TTC549 (cell line): ENCODE data around the gene CA10.

ENCODE experiments used
- FAIRE-seq: peaks from 2 replicates; lab custom pipeline; 2012; peaks lifted over from hg19 to GRCh38; lab: Jason Lieb, UNC

Gene CA10

DNA sequence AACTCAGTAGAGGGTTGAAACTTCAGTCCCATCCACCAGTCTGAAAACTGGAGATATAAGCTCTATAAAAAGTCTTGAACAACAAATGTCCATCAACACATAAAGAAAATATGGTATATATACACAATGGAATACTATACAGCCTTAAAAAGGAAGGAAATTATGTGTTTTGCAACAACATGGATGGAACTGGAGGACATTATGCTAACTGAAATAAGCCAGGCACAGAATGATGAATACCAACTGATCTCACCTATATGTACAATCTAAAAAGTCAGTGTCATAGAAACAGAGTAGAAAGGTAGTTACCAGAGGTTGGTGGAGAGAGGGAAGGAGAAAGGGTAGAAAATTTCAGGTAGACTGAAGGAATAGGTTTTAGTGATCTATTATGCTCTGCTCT is 438.1 kb downstream of the CA10 start:
- no peak for FAIRE-seq

DNA sequence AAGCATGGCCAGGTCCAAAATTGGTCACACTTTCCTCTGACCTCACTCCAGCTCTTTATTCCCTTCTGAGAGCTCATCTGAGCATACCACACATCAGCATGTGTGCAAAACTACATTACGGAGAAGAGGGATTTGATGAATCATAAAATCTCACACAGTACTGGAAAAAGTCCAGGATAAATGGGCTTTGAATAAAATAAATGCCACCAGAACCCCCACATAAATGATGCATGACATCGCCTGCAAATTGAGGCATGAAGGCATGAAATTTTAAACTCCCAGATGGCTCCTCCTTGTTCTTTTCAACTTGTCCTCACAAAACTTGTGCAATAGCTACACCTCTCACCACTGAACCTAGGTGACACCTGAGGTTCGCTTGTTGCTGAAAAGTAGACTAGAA is 439.5 kb downstream of the CA10 start:
- FAIRE-seq, result no peak

- FAIRE-seq, result no peak
These were observed 446.9 kb downstream of the CA10 start for GRCh38 chr17:51711581-51711980.

- FAIRE-seq, result no peak
These were observed 447.9 kb downstream of the CA10 start for GRCh38 chr17:51710634-51710979.

- no peak for FAIRE-seq
These were observed 448.6 kb downstream of the CA10 start for GRCh38 chr17:51709694-51710633.

DNA sequence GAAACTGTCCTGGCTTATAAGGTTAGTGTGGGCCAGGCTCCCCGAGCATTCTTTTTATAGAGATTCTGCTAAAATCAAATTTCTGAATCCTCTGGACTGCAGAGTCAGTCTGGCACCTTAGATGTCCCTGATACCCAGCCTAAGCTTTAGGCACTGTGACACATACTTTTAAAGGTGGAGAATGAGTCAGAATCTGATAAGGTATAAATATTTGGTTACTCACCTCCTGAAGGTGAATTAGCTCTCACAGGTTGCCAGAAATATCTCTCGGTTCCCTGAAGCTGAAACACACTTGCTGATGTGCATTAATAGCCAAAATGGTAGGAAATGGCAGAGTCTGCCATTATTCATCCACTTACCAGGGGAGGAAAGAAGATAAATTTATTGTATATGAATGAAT is 451.3 kb downstream of the CA10 start:
- no peak for FAIRE-seq

DNA sequence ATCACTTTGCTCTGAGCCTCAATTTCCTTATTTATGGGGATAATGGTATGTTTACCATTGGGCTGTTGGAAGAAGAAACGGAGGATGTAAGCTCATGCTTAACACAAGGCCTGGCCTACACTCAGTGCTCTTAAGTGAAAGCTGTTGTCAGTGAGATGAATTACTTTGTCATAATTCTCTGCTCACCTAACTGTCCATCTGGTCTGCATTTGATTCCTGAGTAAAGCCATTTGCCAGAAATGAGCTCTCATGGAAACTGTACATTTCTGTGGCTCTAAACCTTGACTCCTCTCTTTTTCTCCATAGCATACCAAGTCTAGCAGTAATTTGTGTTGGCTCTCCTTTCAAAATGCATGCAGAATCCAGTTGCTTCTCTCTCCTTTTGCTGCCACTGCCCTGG is 452.4 kb downstream of the CA10 start:
- FAIRE-seq, result no peak

DNA sequence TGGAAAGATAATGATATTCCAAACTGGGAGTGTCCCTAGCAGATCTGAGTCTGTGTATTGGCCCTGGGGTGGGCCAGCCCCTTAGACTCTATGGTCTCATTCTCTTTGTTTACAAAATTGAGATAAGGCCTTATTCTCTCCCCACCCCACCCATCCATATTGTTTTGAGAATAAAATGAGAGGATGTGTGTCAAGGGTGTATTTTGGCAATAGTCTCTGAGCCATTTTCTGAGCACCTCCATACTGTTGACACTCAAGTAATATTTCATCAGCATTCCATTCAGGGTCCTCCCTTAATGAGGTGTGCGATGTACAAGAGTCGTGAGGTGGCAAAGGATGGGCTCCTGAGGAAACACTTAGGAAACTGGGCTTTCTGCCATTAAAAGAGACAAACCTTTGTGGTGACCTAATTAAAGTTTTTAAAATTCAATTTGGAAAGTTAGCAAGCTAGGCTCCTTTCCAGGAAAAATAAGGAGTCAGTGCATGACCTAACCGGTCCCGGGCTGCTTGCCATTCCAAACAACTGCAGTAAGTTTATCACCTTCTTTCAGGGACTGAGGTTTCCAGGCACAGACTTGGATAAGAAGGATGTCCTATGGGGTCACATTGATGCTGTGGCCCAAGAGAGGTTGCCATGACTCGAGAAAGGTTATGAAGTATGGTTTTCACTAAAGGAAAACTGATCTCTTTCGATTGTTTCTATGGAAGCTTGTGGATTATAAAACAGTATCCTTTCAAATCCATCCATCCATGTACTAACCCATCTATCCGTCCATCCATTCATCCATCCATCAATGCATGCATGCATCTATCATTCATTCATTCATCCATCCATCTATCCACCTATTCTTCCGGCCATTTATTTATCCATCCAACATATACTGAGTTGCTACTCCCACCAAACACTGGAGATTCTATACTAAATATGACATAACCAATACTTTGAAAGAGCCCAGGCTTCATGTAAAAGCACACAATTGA is 454.9 kb downstream of the CA10 start:
- no peak for FAIRE-seq

- FAIRE-seq, result no peak
These were observed 455.6 kb downstream of the CA10 start for GRCh38 chr17:51702963-51703360.

- FAIRE-seq, result no peak
These were observed 457.0 kb downstream of the CA10 start for GRCh38 chr17:51701501-51701900.

- FAIRE-seq, result no peak
These were observed 458.3 kb downstream of the CA10 start for GRCh38 chr17:51700011-51700760.

- FAIRE-seq, result no peak
These were observed 459.2 kb downstream of the CA10 start for GRCh38 chr17:51699303-51699702.

GRCh38 chr17:51692917-51693316 is 465.6 kb downstream of the CA10 start:
- FAIRE-seq, result no peak

DNA sequence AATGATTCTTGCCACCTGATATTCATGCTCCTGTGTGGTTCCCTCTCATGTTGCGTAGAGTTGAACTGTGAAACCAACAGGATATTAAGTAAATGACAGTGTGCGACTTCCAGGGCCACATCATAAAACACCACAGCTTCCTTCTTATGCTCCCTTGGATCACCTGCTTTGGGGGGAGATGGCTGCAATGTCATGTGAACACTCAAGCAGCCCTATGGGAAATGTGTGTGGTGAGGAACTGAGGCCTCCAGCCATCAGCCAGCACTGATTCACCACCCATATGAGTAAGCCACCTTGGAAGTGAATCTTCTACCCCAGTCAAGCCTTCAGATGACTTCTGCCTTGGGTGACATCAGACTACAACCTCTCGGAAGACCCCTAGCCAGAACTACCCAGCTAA is 470.6 kb downstream of the CA10 start:
- FAIRE-seq, result no peak

DNA sequence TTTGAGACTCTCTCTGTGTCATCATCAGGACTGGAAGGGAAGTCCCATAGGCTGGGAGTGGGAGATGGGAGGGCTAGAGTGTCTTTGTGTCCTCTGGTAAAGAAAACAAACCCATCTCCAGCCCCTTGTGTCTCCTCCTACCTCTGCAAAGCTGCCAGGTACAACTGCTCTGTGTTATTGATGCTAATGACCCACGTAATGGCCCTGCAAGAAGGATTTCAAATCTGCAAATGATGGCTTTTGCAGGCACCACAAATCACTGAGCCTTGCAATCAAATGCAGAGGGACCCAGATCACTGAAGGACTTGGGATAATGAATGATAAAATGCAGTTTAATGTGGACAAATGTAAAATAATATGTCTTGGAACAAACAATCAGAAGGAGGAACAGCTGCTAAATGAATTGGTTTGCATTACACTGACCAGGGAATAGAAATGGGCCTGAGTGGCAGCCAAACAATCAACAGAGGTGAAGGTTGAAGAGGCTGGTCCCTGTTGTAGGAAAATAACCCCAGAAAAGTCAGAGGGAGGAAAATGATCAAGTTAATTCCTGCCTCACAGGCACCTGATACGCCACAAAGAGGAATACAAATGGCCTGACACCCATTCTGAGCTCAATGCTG is 473.1 kb downstream of the CA10 start:
- FAIRE-seq, result no peak

DNA sequence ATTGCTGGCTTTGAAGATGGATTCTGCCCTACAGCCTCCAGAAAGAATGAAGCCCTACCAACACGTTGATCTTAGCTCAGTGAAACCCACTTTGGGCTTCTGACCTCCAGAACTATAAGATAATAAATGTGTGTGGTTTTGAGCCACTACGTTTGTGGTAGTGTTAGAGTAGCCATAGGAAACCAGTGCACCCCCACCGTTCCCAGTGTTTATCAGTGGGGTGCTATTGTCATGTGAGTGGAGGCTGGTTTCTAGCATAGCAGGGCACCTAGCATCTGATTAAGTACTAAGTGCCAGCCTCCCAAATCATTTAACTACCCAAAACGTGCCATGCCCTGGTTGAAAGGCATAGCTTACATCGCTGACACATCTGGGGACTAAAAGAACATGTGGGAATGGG is 474.3 kb downstream of the CA10 start:
- FAIRE-seq, result no peak

DNA sequence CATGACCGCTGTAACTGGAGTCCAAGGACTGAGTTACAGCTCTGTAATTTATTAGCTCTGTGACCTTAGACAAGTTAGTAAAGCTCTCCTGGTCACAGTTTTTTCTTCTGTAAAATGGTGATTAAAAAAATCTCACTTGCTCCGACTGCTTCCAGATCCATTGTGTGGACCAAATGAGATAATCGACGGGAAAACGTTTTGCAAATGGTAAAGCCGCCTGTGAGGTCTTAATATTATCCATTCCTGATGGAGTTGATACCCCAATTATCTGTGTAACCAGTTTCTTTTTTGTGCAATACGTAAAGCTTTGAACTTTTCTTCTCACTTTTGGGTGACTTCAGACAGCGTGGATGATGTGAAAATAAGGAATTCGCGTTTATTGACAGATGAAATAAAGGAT is 475.2 kb downstream of the CA10 start:
- FAIRE-seq, result no peak

- no peak for FAIRE-seq
These were observed 476.4 kb downstream of the CA10 start for GRCh38 chr17:51682115-51682514.

- no peak for FAIRE-seq
These were observed 480.6 kb downstream of the CA10 start for GRCh38 chr17:51677875-51678274.

DNA sequence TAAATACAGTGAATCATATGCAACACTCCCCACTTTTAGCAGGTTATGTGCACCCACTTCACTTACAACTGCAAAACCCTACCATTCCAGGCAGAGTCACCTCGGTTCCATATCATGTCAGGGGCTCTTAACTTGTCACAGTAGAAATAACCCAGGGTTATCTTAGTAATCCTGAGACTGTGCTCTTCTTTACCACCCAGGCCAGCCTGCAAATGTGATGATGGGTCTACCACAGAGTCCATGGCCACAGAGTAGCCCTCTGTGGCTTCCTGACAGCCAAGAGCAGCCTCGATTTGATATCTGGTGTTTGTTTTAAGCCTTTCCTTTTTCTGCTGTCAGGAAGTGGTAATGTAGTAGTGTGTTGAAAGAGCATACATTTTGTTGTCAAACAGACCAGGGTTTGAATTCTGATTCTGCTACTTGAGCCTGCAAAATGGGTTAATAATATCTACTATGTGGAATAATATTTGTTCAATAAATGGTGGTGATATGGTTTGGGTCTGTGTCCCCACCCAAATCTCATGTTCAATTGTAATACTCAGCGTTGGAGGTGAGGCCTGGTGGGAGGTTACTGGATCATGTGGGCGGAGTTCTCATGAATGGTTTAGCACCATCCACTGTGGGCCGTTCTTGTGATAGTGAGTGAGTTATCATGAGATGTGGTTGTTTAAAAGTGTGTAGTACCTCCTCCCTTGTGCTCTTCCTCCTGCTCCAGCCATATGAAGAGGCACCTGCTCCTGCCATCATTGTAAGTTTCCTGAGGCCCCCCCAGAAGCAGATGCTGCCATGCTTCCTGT is 481.6 kb downstream of the CA10 start:
- no peak for FAIRE-seq

DNA sequence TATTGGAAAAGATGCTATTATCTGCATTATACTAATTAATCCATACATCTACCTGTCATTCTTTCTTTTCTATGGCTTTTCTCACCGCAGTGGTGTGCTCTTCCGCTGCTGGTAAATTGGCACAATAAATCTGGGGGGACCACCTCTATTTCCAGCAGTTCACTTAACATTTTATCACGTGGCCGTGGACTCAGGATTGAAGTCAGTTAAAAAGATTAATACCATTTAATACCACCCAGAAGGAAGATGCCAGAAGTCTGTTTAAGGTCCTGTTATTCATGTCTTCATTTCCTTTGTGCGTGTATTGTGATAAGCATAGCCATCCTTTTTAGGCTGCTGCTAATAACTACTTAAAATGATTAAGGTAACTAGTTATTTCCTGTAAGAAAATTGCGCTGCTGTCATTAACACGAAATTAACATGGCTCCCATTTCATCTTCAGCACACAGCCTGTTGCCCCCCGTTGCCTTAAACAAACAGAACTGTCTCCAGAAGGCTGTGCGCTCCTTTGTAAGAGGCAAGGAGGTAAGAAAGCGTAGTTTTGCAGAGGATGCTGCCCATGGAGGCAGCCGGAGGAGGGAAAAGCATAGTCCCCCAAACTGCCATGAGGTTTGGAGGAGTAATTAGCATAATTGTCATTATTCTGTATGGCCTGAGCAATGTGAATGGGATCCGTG is 483.8 kb downstream of the CA10 start:
- no peak for FAIRE-seq
